C1 segment of cervical spinal cord (tissue), 14 donors: ENCODE results near the gene PLD6.

ENCODE experiments used
- DNase-seq, 14 donors: peaks; one replicate each; lab custom pipeline; 2025; lab: John Stamatoyannopoulos, UW

PLD6 gene

DNA sequence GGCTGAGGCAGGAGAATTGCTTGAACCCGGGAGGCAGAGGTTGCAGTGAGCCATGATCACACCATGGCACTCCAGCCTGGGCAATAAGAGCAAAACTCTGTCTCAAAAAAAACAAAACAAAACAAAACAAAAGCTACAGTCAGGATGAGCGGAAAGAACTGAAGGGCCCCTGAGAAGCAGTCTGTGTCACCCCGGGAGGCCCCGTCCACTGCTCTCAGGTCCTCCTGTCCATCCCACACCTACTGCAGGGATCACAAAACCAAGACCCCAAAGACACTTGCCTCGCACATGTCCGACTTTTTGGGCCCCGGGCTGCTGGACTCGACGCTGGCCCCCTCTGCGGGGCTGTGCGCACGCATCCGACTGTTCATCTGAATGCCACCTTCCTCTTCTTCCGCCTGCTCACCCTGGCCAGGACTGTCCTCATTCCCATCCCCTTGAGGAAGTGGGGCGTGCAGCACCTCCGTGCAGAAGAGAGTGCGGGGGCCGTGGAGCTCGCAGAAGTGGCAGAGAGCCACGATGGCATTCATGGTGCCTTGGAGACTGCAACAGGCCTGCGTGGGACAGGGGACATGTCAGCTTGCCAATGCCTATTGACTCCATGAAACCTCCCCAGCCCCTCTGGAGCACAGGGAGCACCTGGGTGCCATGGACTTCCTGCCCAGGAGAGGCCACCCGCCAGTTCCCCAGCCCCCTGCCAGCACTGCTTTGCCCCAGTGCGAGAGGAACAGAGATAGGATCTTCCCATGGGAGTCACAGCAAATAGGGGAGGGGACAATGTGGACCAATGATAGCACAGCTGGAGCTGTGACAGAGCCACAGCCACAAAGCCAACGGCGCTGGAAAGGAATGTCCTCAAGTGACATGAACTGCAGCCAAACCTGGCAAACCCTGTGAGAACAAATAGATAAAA is 21.7 kb upstream of the PLD6 start:
- peak in 1 of 14 donors; percentile 14 for DNase-seq

DNA sequence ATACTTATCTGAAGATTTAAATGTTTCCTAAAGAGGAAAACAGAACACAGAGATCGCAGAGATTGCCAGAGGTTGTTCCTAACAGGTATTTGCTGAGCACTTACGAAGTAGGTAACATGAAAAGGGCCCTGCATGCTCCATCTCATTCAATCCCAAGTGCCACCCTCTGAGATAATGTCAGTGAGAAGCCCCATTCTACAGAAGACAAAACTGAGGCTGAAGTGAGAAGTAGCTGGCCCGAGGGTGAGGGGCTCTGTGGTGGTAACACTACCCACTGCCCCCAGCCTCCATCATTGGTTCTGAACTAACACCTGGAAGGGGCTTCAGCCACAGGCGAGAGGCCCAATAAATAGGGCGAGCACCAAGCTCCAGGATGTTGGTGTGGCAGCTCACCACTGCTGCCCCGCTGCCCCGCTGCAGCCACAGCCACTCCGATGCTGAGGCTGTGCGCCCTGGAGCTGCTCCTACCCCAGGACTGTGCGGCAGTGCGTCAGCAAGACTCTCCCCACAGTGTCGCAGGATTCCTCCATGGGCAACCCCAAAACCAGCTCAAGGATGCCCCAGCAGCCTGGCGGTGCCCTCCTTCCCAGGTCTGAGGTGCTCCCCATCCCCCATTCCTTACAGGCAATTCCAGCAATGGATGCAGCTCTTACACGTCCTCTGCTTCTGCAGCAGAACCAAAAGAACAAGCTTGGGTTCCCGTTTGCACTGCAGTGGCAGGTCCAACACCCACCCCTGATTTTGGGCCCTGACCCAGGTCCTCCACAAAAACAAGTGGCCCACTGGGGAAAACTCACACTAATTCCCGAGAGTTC is 20.5 kb upstream of the PLD6 start:
- DNase-seq: no peak

DNA sequence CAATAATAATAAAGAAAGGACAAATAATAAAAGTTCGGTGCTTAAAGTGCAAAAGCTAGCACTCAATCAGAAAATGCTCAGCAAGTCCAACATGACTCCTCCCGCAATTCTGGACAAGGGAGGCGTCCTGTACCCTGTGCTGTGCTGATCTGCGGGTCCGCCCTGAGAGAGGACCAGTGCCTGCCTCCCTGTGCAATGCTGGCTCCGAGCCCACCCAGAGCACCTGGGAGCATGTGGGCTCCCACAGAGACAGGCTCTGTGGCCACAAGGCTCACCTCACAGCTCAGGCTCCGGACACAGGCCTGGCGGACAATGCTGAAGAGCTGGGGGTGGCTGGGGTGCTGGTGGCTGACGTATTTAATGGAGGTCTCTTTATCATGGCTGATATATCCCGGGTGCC is 19.8 kb upstream of the PLD6 start:
- peak in 1 of 14 donors; percentile 43 for DNase-seq

DNA sequence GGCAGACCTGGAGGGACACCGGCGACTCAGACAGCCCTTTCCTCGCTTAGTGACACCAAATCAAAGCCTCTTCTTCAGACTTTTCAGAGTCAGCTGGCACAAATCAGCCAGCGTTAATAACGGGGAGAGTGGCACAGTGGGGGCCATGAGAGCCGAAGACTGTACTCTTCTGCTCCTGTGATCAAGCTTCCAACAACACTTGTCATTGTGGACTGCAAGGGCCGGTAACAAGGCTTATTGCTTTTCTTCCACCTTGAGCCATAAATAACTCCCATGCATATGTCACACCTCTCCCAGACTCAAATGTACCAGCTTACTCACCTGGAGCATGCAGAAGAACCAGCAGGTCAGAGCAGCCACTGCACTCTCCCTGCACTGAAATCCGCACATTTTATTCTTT is 18.0 kb upstream of the PLD6 start:
- peak in 1 of 14 donors; percentile 39 for DNase-seq

DNA sequence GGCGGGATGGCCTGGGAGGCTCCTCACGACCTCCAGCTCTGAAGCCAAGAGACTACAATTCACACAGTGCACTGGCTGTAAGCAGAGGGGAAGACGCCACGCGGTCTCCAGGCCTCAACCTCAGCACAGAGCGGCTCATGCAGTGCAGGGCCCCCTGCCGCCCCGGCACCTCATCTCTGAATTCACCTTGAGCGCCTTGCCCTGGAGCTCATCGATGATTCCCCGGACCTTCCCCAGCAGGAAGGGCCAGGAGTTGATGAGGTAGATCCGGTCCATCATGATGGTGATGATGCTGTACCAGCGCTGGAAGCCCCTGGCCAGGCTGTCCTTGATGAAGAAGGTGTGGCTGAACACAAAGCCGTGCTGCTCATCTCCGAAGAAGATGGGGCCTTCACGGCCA is 17.6 kb upstream of the PLD6 start:
- DNase-seq: no peak

- peak in 1 of 14 donors; percentile 79 for DNase-seq
Measured at GRCh38 chr17:17221329-17221728, 15.2 kb upstream of the PLD6 start.

DNA sequence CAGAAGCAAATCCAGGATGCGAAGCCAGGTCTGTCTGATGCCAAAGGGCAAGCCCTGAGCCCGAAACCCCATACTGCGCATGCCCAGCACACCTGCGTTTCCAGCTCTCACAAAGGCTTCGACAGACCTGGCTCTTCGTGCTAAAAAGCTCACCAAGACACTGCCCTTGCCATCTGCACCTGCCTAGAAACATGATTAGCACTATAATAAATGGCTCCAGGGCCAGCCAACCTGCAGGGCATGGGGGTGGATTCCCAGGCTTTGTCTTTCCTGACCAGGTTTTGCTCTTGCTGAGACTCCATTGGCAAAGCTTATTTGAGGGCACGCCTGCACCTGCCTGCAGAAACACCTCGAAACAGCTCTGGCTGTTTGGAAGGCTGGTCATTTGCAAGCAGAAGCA is 14.4 kb upstream of the PLD6 start:
- DNase-seq: peak in 1 of 14 donors; percentile 72

DNA sequence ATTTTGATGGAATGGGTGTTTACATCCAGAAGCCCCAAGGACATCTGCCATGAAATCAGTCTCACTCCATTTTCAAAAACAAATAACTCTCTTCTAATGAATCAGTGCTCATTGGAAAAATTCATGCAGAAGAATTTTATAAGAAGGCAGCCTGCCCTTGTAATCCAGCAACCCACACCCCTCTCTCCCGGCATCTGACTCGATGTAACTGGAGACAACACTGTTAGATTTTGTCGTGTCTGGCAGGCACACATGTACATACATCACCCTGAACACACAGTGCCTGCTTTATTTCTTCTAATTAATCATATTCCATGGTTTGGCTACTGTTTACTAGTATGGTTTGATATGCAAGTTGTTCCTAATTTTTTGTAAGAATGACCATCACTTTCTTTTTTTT is 11.9 kb upstream of the PLD6 start:
- DNase-seq: no peak

DNA sequence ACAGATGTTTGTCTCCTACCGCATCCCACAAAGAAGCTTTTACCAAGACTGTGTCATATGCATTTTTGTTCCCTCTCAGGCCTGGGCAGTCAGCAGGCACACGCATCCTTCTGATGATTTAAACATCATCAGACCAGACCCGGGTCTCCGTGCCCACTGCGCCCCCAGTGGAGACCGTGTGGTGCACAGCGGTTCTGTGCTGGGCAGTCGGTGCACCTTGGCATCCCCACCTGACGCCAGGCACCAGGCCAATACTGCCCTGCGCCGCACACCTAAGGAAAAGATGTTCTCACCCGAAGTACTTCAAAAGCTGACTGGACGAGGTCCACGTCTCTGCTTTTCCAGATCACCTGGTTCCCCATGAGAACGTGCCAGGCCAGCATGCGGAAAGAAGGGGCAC is 10.6 kb upstream of the PLD6 start:
- peak in 1 of 14 donors; percentile 24 for DNase-seq

DNA sequence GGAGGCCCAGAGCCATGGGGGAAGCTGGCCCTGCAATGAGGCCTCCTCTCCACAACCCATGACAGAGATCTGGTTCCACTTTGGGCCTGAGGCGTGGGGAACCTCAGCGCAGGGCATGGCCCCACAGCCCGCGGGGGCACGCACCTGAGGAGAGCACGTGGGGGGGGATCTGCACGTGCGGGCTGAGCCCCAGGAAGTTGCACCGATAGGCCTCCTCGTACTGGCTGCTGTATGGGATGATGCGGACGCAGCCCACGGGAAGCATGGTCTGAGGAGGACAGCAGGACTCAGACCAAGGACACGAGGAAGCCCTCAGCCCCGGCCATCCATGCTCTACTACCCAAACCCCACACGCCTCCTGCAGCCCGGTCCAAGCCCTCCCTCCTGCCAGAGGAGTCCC is 10.1 kb upstream of the PLD6 start:
- DNase-seq: no peak

- DNase-seq: no peak
Measured at GRCh38 chr17:17215575-17215974, 9.4 kb upstream of the PLD6 start.

GRCh38 chr17:17214646-17215436 is 8.7 kb upstream of the PLD6 start:
- no peak for DNase-seq

GRCh38 chr17:17213775-17214174 is 7.6 kb upstream of the PLD6 start:
- DNase-seq: no peak

DNA sequence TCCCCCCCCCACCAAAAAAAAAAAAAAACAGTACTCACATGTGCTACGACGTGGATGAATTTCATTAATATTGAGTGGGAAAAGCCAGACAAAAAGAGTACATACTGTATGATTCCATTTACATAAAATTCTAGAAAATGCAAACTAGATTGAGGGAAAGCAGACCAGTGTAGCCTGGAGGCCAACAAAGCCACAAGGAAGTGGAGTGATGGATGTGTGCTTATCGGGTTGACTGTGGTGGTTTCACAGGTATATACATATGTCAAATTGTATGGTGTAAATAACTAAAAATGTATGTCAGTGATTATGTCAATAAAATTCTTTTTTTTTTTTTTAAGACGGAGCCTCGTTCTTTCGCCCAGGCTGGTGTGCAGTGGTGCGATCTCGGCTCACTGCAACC is 1.9 kb upstream of the PLD6 start:
- no peak for DNase-seq

DNA sequence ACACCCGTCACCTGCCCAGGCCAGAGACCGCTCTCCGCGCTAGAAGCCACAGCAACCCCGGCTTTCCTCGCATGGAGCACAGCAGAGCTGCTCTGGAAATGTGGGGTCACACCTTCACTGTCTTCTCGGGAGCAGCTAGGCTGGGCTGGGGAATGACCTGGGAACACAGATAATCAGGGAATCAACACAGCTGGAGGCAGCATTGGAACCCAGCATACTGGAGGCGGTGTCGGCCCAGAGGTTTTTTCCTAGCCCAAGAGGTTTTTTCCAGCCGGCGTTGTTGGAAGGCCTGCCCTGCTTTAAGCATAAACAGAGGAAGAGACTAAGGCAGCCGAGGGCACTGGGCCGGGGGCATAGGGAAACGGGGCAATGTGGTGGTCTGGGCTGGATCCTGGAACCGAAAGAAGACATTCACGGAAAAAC is 791 bp upstream of the PLD6 start:
- no peak for DNase-seq

DNA sequence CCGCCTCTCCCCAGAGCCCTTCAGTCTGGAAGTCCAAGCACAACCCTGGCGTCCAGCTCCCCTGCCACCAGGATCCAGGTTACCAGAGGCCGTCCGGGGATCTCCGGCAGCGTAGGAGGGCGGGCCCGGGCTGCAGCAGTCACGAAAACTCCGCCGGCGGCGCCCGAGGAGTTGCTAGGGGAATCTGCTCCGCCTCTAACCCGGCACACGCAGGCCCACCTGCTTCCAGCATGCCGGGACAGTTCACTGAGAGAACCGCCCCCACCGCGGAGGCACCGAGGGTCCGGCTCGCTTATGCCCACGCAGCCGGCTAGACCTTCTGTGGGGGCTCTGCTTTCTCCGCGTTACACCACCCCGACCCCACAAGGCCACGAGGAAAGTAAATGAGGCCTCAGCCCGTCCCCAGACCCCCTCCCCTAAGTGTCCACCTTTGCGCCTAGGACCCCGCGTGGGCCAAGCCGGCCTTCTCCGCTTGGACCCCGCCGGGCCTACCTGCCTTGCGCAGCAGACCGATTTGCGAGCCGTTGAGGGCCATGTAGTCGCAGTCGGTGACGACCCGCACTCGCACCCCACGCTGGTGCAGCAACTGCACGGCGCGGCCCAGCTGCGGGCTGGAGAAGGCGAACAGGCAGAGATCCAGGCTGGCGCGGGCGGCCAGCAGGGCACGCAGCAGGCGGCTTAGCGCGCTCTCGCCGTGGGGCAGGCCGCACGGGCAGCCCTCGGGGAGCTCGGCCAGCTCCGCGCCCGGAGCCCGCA is 587 bp downstream of the PLD6 start:
- peak in 2 of 14 donors; percentile 11 to 19 for DNase-seq

- DNase-seq: no peak
Measured at GRCh38 chr17:17204635-17205231, 1.4 kb downstream of the PLD6 start.

- peak in 11 of 14 donors; percentile 11 to 66 (median 43) for DNase-seq
Measured at GRCh38 chr17:17204041-17204591, 2.0 kb downstream of the PLD6 start.

- DNase-seq: no peak
Measured at GRCh38 chr17:17203173-17203730, 2.9 kb downstream of the PLD6 start.

- no peak for DNase-seq
Measured at GRCh38 chr17:17201907-17202306, 4.2 kb downstream of the PLD6 start.
